Peyer's patch (tissue), 4 donors: ENCODE measurements around the gene UST.

Experiments used
- POLR2A ChIP-seq, 2 donors: fragments of 450-650 bp; IDR thresholded peaks; one replicate each; pipeline ENCODE4 v1.5.1; 2017; ENCODE audit warnings: antibody characterized with exemption in 2 of 2, mild to moderate bottlenecking in 2 of 2, moderate library complexity in 2 of 2
- TF ChIP-seq, protein P1 (sequence below), 6 experiments: fragments of 450-650 bp in 4 of 6; fragments of 200-600 bp in 2 of 6; sonication (generic) in 1 of 6; IDR thresholded peaks; one replicate each; pipeline ENCODE4 v1.5.1; 2017 to 2019; ENCODE audit warnings: antibody characterized with exemption in 6 of 6, mild to moderate bottlenecking in 3 of 6, moderate library complexity in 1 of 6

DNA sequence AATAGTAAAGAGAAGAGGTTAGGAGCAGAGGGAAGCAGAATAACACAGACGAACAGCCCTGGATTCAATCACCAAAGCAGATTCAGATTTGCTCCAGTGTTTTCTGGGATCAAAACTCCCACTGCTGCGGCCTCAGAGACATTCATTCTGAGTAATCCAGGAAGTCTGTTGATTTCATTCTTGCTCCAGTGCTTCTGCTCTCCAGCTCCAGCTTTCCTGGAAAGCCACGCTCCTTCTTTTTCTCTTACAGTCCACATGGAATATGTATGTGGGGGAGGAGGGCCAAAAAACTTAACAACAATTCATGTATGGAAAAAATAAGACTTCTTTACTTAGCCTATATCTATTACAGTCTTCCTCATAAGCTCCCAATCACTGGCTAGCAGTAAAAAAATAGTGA, 26.4 kb upstream of the UST start:
- TF ChIP-seq, protein P1, sequence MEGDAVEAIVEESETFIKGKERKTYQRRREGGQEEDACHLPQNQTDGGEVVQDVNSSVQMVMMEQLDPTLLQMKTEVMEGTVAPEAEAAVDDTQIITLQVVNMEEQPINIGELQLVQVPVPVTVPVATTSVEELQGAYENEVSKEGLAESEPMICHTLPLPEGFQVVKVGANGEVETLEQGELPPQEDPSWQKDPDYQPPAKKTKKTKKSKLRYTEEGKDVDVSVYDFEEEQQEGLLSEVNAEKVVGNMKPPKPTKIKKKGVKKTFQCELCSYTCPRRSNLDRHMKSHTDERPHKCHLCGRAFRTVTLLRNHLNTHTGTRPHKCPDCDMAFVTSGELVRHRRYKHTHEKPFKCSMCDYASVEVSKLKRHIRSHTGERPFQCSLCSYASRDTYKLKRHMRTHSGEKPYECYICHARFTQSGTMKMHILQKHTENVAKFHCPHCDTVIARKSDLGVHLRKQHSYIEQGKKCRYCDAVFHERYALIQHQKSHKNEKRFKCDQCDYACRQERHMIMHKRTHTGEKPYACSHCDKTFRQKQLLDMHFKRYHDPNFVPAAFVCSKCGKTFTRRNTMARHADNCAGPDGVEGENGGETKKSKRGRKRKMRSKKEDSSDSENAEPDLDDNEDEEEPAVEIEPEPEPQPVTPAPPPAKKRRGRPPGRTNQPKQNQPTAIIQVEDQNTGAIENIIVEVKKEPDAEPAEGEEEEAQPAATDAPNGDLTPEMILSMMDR (IDR thresholded peaks at IDR 0.05): no peak
- no peak for TF ChIP-seq POLR2A (IDR thresholded peaks at IDR 0.05)
